ENCODE data around the gene RHBDL2. TPM values are rescaled to one million over a fixed set of nuclear protein-coding genes. Genes with fewer than 3 reads are reported as not detected.

RHBDL2 gene
- total RNA-seq, 1 donor from 2014 or later: not detected

GRCh38 chr1:38872401-38873026 lies 69.1 kb downstream of the RHBDL2 start:
- Mint-ChIP-seq H3K4me3 (peak overlapping the region; percentile 95), H3K27me3 (ENCODE audit: low read depth) (no peaks in the 10 kb centered on the region), H3K9me3 (no peaks in the 10 kb centered on the region), H3K27ac (peak overlapping the region; percentile 53), H3K4me1 (peaks cover 11% of the 10 kb centered on the region), H3K36me3 (peaks cover 2% of the 10 kb centered on the region)
- no peak for TF ChIP-seq CTCF (IDR thresholded peaks at IDR 0.05; ENCODE audit: unreplicated experiment)
- DNase-seq (ENCODE audit: low spot score in 2 of 2, unreplicated experiment in 2 of 2): peak in 1 of 2 experiments; percentile 30

- Mint-ChIP-seq H3K4me1 (peaks cover 11% of the 10 kb centered on the region), H3K9me3 (no peaks in the 10 kb centered on the region), H3K27me3 (ENCODE audit: low read depth) (no peaks in the 10 kb centered on the region), H3K27ac (no peak overlapping the region), H3K36me3 (peaks cover 2% of the 10 kb centered on the region), H3K4me3 (no peak overlapping the region)
- no peak for TF ChIP-seq CTCF (IDR thresholded peaks at IDR 0.05; ENCODE audit: unreplicated experiment)
- no peak for DNase-seq (ENCODE audit: low spot score in 2 of 2, unreplicated experiment in 2 of 2)
These were observed 70.6 kb downstream of the RHBDL2 start for GRCh38 chr1:38870996-38871395.

- DNase-seq (ENCODE audit: low spot score in 2 of 2, unreplicated experiment in 2 of 2): no peak
- no peak for TF ChIP-seq CTCF (IDR thresholded peaks at IDR 0.05; ENCODE audit: unreplicated experiment)
- Mint-ChIP-seq H3K36me3 (peaks cover 2% of the 10 kb centered on the region), H3K27ac (no peak overlapping the region), H3K4me1 (peaks cover 4% of the 10 kb centered on the region), H3K9me3 (no peaks in the 10 kb centered on the region), H3K27me3 (ENCODE audit: low read depth) (no peaks in the 10 kb centered on the region), H3K4me3 (no peak overlapping the region)
These were observed 74.4 kb downstream of the RHBDL2 start for GRCh38 chr1:38867208-38867607.

GRCh38 chr1:38865112-38865715 lies 76.4 kb downstream of the RHBDL2 start:
- Mint-ChIP-seq H3K4me1 (peaks cover 9% of the 10 kb centered on the region), H3K9me3 (no peaks in the 10 kb centered on the region), H3K4me3 (no peak overlapping the region), H3K36me3 (peaks cover 2% of the 10 kb centered on the region), H3K27me3 (ENCODE audit: low read depth) (no peaks in the 10 kb centered on the region), H3K27ac (no peak overlapping the region)
- no peak for TF ChIP-seq CTCF (IDR thresholded peaks at IDR 0.05; ENCODE audit: unreplicated experiment)
- DNase-seq (ENCODE audit: low spot score in 2 of 2, unreplicated experiment in 2 of 2): no peak

- peak overlapping the region; percentile 87 for H3K4me3 Mint-ChIP-seq
- H3K4me1 Mint-ChIP-seq: peaks cover 32% of the 10 kb centered on the region
- peaks cover 5% of the 10 kb centered on the region for H3K36me3 Mint-ChIP-seq
- H3K27me3 Mint-ChIP-seq (ENCODE audit: low read depth): no peaks in the 10 kb centered on the region
- no peak for TF ChIP-seq CTCF (IDR thresholded peaks at IDR 0.05; ENCODE audit: unreplicated experiment)
- peak overlapping the region; percentile 86 for H3K27ac Mint-ChIP-seq
- no peak for DNase-seq (ENCODE audit: low spot score in 2 of 2, unreplicated experiment in 2 of 2)
- H3K9me3 Mint-ChIP-seq: no peaks in the 10 kb centered on the region
These were observed 81.2 kb downstream of the RHBDL2 start for GRCh38 chr1:38860454-38860795.
